Hepatocyte (in vitro differentiated cells): ENCODE data around the gene NPEPL1. TPM values are rescaled to one million over a fixed set of nuclear protein-coding genes. Genes with fewer than 3 reads are reported as not detected.

Source experiments
- DNase-seq: peaks from one replicate; pipeline ENCODE4 v3.0.0-alpha.2; 2016; ENCODE audit warnings: low spot score
- H2AFZ ChIP-seq: fragments of 200-600 bp; sonication (generic); 2 replicates; pipeline ENCODE4 v1.6.0; 2016; ENCODE audit warnings: antibody characterized with exemption, mild to moderate bottlenecking
- H3K27ac ChIP-seq: fragments of 200-600 bp; sonication (generic); 2 replicates; pipeline ENCODE4 v1.5.1; 2016; ENCODE audit warnings: mild to moderate bottlenecking
- H3K27me3 ChIP-seq: fragments of 200-600 bp; sonication (generic); 2 replicates; pipeline ENCODE4 v1.6.1; 2016
- H3K36me3 ChIP-seq: fragments of 200-600 bp; sonication (generic); replicated peaks from 2 replicates; pipeline ENCODE4 v1.5.1; 2016; ENCODE audit warnings: low read depth; ENCODE audit not compliant: insufficient read depth
- H3K4me1 ChIP-seq: fragments of 200-600 bp; sonication (generic); 2 replicates; pipeline ENCODE4 v1.5.1; 2016; ENCODE audit warnings: mild to moderate bottlenecking, moderate library complexity; ENCODE audit not compliant: insufficient read depth
- H3K4me2 ChIP-seq: fragments of 200-600 bp; sonication (generic); 2 replicates; pipeline ENCODE4 v1.6.0; 2016
- H3K4me3 ChIP-seq: fragments of 200-600 bp; sonication (generic); 2 replicates; pipeline ENCODE4 v1.5.1; 2016; ENCODE audit warnings: mild to moderate bottlenecking
- H3K79me2 ChIP-seq: fragments of 200-600 bp; sonication (generic); 2 replicates; pipeline ENCODE4 v1.6.0; 2017; ENCODE audit warnings: mild to moderate bottlenecking
- H3K9me2 ChIP-seq: fragments of 200-600 bp; sonication (generic); replicated peaks from 2 replicates; pipeline ENCODE4 v1.6.0; 2017; ENCODE audit warnings: mild to moderate bottlenecking; ENCODE audit not compliant: insufficient read depth
- H3K9me3 ChIP-seq: fragments of 200-600 bp; sonication (generic); 2 replicates; pipeline ENCODE4 v1.5.1; 2016; ENCODE audit warnings: low read depth, mild to moderate bottlenecking
- H4K20me1 ChIP-seq: fragments of 200-600 bp; sonication (generic); 2 replicates; pipeline ENCODE4 v1.6.0; 2016; ENCODE audit warnings: mild to moderate bottlenecking; ENCODE audit not compliant: insufficient read depth, poor library complexity, severe bottlenecking
- CTCF ChIP-seq: fragments of 200-600 bp; sonication (generic); IDR thresholded peaks from 2 replicates; pipeline ENCODE4 v1.5.1; 2016; ENCODE audit warnings: antibody characterized with exemption, mild to moderate bottlenecking; ENCODE audit not compliant: poor library complexity
- EZH2 ChIP-seq: fragments of 200-600 bp; sonication (generic); IDR thresholded peaks from 2 replicates; pipeline ENCODE4 v1.6.1; 2016; ENCODE audit warnings: antibody characterized with exemption, mild to moderate bottlenecking, borderline replicate concordance
- EZH2phosphoT487 ChIP-seq: fragments of 200-600 bp; sonication (generic); IDR thresholded peaks from one replicate; pipeline ENCODE4 v1.6.1; 2018; ENCODE audit warnings: antibody characterized with exemption, mild to moderate bottlenecking, low read depth, moderate library complexity; ENCODE audit not compliant: unreplicated experiment, severe bottlenecking
- WGBS: methylation state at CpG from one replicate; pipeline ENCODE4 v1.1.6; 2016; ENCODE audit warnings: low lambda C conversion rate; ENCODE audit errors: missing lambda C conversion rate; 5-methylcytosine and 5-hydroxymethylcytosine counted together
- polyA plus RNA-seq: library from polyadenylated mRNA; unstranded; fragments of >200 nt; fragmentation: Nextera tagmentation; extraction: Ambion mirVana; gene quantifications from 2 replicates; pipeline ENCODE4 v1.2.1, GENCODE V29; 2016
- total RNA-seq: library from RNA; depleted of rRNA; stranded (reverse); fragments of >200 nt; gene quantifications from 2 replicates; pipeline ENCODE4 v1.2.3, GENCODE V29; 2014

NPEPL1 gene
- total and polyA plus RNA-seq, 2 experiments from 2014 or later = 15.2 to 42.3 TPM

- Histone ChIP-seq H3K9me3 (no peaks in the 10 kb centered on the region), H3K4me3 (no peak overlapping the region), H3K4me1 (no peaks in the 10 kb centered on the region), H4K20me1 (no peaks in the 10 kb centered on the region), H3K4me2 (no peak overlapping the region), H3K9me2 (no peaks in the 10 kb centered on the region), H3K36me3 (no peaks in the 10 kb centered on the region), H3K79me2 (no peaks in the 10 kb centered on the region), H3K27ac (no peak overlapping the region), H2AFZ (no peak overlapping the region), H3K27me3 (peaks cover 3% of the 10 kb centered on the region)
- DNase-seq = no peak
- TF ChIP-seq CTCF (no peak), EZH2 (no peak), EZH2phosphoT487 (no peak)
- WGBS = 90% methylated on average over 7 of the region's 10 CpGs
These were observed 59.4 kb downstream of the NPEPL1 start for GRCh38 chr20:58751979-58752378.

GRCh38 chr20:58752565-58752964 lies 60.0 kb downstream of the NPEPL1 start:
- Histone ChIP-seq H3K36me3 (no peaks in the 10 kb centered on the region), H3K9me2 (no peaks in the 10 kb centered on the region), H3K79me2 (no peaks in the 10 kb centered on the region), H3K27ac (no peak overlapping the region), H2AFZ (no peak overlapping the region), H3K27me3 (no peaks in the 10 kb centered on the region), H3K4me2 (no peak overlapping the region), H4K20me1 (no peaks in the 10 kb centered on the region), H3K4me1 (no peaks in the 10 kb centered on the region), H3K9me3 (no peaks in the 10 kb centered on the region), H3K4me3 (no peak overlapping the region)
- no peak for DNase-seq
- 88% methylated on average over 6 of the region's 6 CpGs for WGBS
- TF ChIP-seq EZH2phosphoT487 = no peak
- no peak for TF ChIP-seq EZH2
- no peak for TF ChIP-seq CTCF

- H4K20me1 ChIP-seq = no peaks in the 10 kb centered on the region
- no peaks in the 10 kb centered on the region for H3K36me3 ChIP-seq
- no peak overlapping the region for H3K4me2 ChIP-seq
- H3K27me3 ChIP-seq = no peaks in the 10 kb centered on the region
- no peak for TF ChIP-seq EZH2
- no peak for TF ChIP-seq CTCF
- no peak for TF ChIP-seq EZH2phosphoT487
- no peaks in the 10 kb centered on the region for H3K9me2 ChIP-seq
- no peak overlapping the region for H3K4me3 ChIP-seq
- no peak for DNase-seq
- no peaks in the 10 kb centered on the region for H3K79me2 ChIP-seq
- H2AFZ ChIP-seq = no peak overlapping the region
- WGBS = 66% methylated on average over 14 of the region's 14 CpGs
- H3K9me3 ChIP-seq = no peaks in the 10 kb centered on the region
- no peak overlapping the region for H3K27ac ChIP-seq
- H3K4me1 ChIP-seq = no peaks in the 10 kb centered on the region
These were observed 60.8 kb downstream of the NPEPL1 start for GRCh38 chr20:58753267-58753921.
